H1 (cell line): Measurements from ENCODE around the gene CARD14. TPM values are rescaled to one million over a fixed set of nuclear protein-coding genes. Genes with fewer than 3 reads are reported as not detected.

Experiments
- CTCF ChIA-PET: fragments of 300-600 bp; sonication (Branson Sonifier 250); formaldehyde crosslinking; loops from one replicate; lab custom pipeline; 2021; ENCODE audit not compliant: partially characterized antibody; lab: Charles Lee
- POLR2A ChIA-PET: fragments of 300-600 bp; sonication (Branson Sonifier 250); formaldehyde crosslinking; loops from one replicate; lab custom pipeline; 2021; ENCODE audit warnings: inconsistent platforms; ENCODE audit not compliant: partially characterized antibody; lab: Charles Lee
- DNase-seq, 2 experiments: peaks; one replicate each; pipeline versions ENCODE4 v3.0.0 to v3.0.0-alpha.2; 2010 to 2022; ENCODE audit warnings: low spot score in 2 of 2, low read depth in 1 of 2, mixed read lengths in 1 of 2
- FAIRE-seq: peaks from 2 replicates; lab custom pipeline; 2011; peaks lifted over from hg19 to GRCh38; lab: Jason Lieb, UNC
- H2AFZ ChIP-seq: 2 replicates; pipeline ENCODE4 v1.8.1; 2012; ENCODE audit warnings: low read length, inconsistent platforms
- H2AK5ac ChIP-seq: 2 replicates; pipeline ENCODE4 v1.6.1; 2013; ENCODE audit warnings: low read depth, low read length
- H2BK120ac ChIP-seq: replicated peaks from 2 replicates; pipeline ENCODE3; 2013; ENCODE audit warnings: low read depth, low read length, inconsistent platforms
- H2BK12ac ChIP-seq: 2 replicates; pipeline ENCODE4 v1.6.1; 2013; ENCODE audit warnings: low read depth, low read length
- H2BK15ac ChIP-seq: 2 replicates; pipeline ENCODE4 v1.6.1; 2013; ENCODE audit warnings: low read length
- H2BK20ac ChIP-seq: 2 replicates; pipeline ENCODE4 v1.6.1; 2013; ENCODE audit warnings: low read length
- H2BK5ac ChIP-seq: 2 replicates; pipeline ENCODE4 v1.6.1; 2013; ENCODE audit warnings: low read depth, low read length
- H3K14ac ChIP-seq: 2 replicates; pipeline ENCODE4 v1.6.1; 2013; ENCODE audit warnings: inconsistent platforms; ENCODE audit not compliant: insufficient read length
- H3K18ac ChIP-seq: 2 replicates; pipeline ENCODE4 v1.6.1; 2013; ENCODE audit warnings: low read length; ENCODE audit errors: extremely low read depth
- H3K23ac ChIP-seq: 2 replicates; pipeline ENCODE4 v1.6.1; 2013; ENCODE audit warnings: inconsistent platforms; ENCODE audit not compliant: insufficient read length
- H3K23me2 ChIP-seq: 2 replicates; pipeline ENCODE4 v1.6.1; 2013; ENCODE audit warnings: low read depth, low read length
- H3K27ac ChIP-seq: 2 replicates; pipeline ENCODE4 v1.6.1; 2011; ENCODE audit warnings: low read depth, low read length, inconsistent platforms
- H3K27me3 ChIP-seq, 4 experiments: replicated peaks in 1 of 4; 1 replicate in 1 of 4; 2 replicates in 3 of 4; pipeline versions ENCODE4 v1.6.1 to v1.8.1; 2011 to 2013; ENCODE audit warnings: low read length in 3 of 4, mild to moderate bottlenecking in 3 of 4, inconsistent platforms in 2 of 4, mixed read lengths in 2 of 4, moderate library complexity in 1 of 4; ENCODE audit not compliant: control insufficient read depth in 3 of 4, insufficient read depth in 3 of 4; ENCODE audit errors: extremely low read depth in 1 of 4
- H3K36me3 ChIP-seq, 4 experiments: 2 replicates each; pipeline versions ENCODE4 v1.6.1 to v1.8.1; 2011 to 2013; ENCODE audit warnings: mild to moderate bottlenecking in 4 of 4, low read length in 3 of 4, moderate library complexity in 2 of 4, control low read depth in 1 of 4, inconsistent platforms in 1 of 4; ENCODE audit not compliant: insufficient read depth in 4 of 4, control insufficient read depth in 2 of 4
- H3K4ac ChIP-seq: replicated peaks from 2 replicates; pipeline ENCODE3; 2013; ENCODE audit warnings: low read length, low read depth, mixed read lengths, inconsistent platforms; ENCODE audit not compliant: insufficient read length
- H3K4me1 ChIP-seq, 4 experiments: replicated peaks in 1 of 4; 1 replicate in 1 of 4; 2 replicates in 3 of 4; pipeline versions ENCODE4 v1.6.1 to v1.8.1; 2011 to 2013; ENCODE audit warnings: low read length in 3 of 4, inconsistent platforms in 2 of 4, mixed read lengths in 1 of 4; ENCODE audit not compliant: insufficient read depth in 4 of 4, control insufficient read depth in 3 of 4
- H3K4me2 ChIP-seq, 2 experiments: 2 replicates each; pipeline versions ENCODE4 v1.6.1 to v1.8.1; 2011 to 2013; ENCODE audit warnings: low read depth in 2 of 2, low read length in 2 of 2, control low read depth in 1 of 2, inconsistent platforms in 1 of 2, mild to moderate bottlenecking in 1 of 2; ENCODE audit not compliant: insufficient read depth in 1 of 2
- H3K4me3 ChIP-seq, 4 experiments: fragments of 200-600, 300-600 bp in 1 of 4; sonication (generic), shearing (Covaris generic), sonication (Bioruptor Twin) in 1 of 4; 2 replicates each; pipeline versions ENCODE4 v1.5.1 to v1.8.1; 2011 to 2016; ENCODE audit warnings: low read length in 4 of 4, low read depth in 3 of 4, control low read depth in 2 of 4, inconsistent platforms in 2 of 4, mild to moderate bottlenecking in 2 of 4, mixed read lengths in 1 of 4, moderate library complexity in 1 of 4; ENCODE audit not compliant: insufficient read depth in 2 of 4; ENCODE audit errors: extremely low read depth in 1 of 4
- H3K56ac ChIP-seq: replicated peaks from 2 replicates; pipeline ENCODE3; 2013; ENCODE audit warnings: low read depth, mild to moderate bottlenecking, mixed read lengths, low read length, inconsistent platforms; ENCODE audit not compliant: insufficient read length
- H3K79me1 ChIP-seq: 2 replicates; pipeline ENCODE4 v1.6.1; 2013; ENCODE audit warnings: low read depth, low read length, control low read depth
- H3K79me2 ChIP-seq, 2 experiments: 2 replicates each; pipeline versions ENCODE4 v1.6.1 to v1.8.1; 2012 to 2013; ENCODE audit warnings: low read length in 2 of 2, mild to moderate bottlenecking in 2 of 2, inconsistent platforms in 1 of 2; ENCODE audit not compliant: insufficient read depth in 2 of 2, control insufficient read depth in 1 of 2
- H3K9ac ChIP-seq, 4 experiments: replicated peaks in 1 of 4; 1 replicate in 1 of 4; 2 replicates in 3 of 4; pipeline versions ENCODE4 v1.6.1 to v1.8.1; 2011 to 2013; ENCODE audit warnings: low read depth in 3 of 4, low read length in 3 of 4, control low read depth in 2 of 4, mild to moderate bottlenecking in 2 of 4, moderate library complexity in 2 of 4, inconsistent platforms in 1 of 4; ENCODE audit errors: extremely low read depth in 1 of 4
- H3K9me3 ChIP-seq, 2 experiments: 2 replicates each; pipeline versions ENCODE4 v1.6.1 to v1.8.1; 2012 to 2013; ENCODE audit warnings: mild to moderate bottlenecking in 2 of 2, moderate library complexity in 2 of 2, control low read depth in 1 of 2, inconsistent platforms in 1 of 2, low read depth in 1 of 2, low read length in 1 of 2, mixed read lengths in 1 of 2; ENCODE audit not compliant: insufficient read depth in 2 of 2
- H4K20me1 ChIP-seq, 2 experiments: replicated peaks in 1 of 2; 2 replicates each; pipeline versions ENCODE3 to v1.8.1; 2011 to 2013; ENCODE audit warnings: inconsistent platforms in 2 of 2, low read length in 2 of 2, mild to moderate bottlenecking in 1 of 2; ENCODE audit not compliant: insufficient read depth in 2 of 2, control insufficient read depth in 1 of 2
- H4K5ac ChIP-seq: 2 replicates; pipeline ENCODE4 v1.6.1; 2013; ENCODE audit warnings: low read length, low read depth, mixed read lengths, inconsistent platforms; ENCODE audit not compliant: insufficient read length
- H4K8ac ChIP-seq: 2 replicates; pipeline ENCODE4 v1.8.0; 2013; ENCODE audit warnings: mild to moderate bottlenecking, moderate library complexity, low read length, inconsistent platforms; ENCODE audit not compliant: insufficient read depth; ENCODE audit errors: extremely low read depth
- H4K91ac ChIP-seq: replicated peaks from 2 replicates; pipeline ENCODE3; 2013; ENCODE audit warnings: low read length, mixed read lengths, inconsistent platforms; ENCODE audit not compliant: insufficient read length
- CBX8 ChIP-seq: fragments of 300-800, 300-1000 bp; sonication (generic); IDR thresholded peaks from 2 replicates; pipeline ENCODE4 v1.7.1; 2016; ENCODE audit warnings: low read depth, low read length, borderline replicate concordance
- CHD2 ChIP-seq: IDR thresholded peaks from 2 replicates; pipeline ENCODE4 v1.6.1; 2012; ENCODE audit warnings: low read length, improper control_type of control experiment
- E2F6 ChIP-seq: IDR thresholded peaks from 2 replicates; pipeline ENCODE4 v1.6.1; 2012; ENCODE audit warnings: inconsistent platforms
- EP300 ChIP-seq, 2 experiments: IDR thresholded peaks; 1 replicate in 1 of 2; 2 replicates in 1 of 2; pipeline ENCODE4 v1.6.1; 2011 to 2012; ENCODE audit warnings: low read depth in 2 of 2, low read length in 2 of 2, mild to moderate bottlenecking in 2 of 2, borderline replicate concordance in 1 of 2, inconsistent platforms in 1 of 2, moderate library complexity in 1 of 2
- EZH2 ChIP-seq: fragments of 200-600 bp; sonication (generic); IDR thresholded peaks from 2 replicates; pipeline ENCODE4 v1.7.1; 2012; ENCODE audit warnings: low read depth, mild to moderate bottlenecking, moderate library complexity, low read length, inconsistent platforms; ENCODE audit not compliant: severe bottlenecking
- HDAC6 ChIP-seq: IDR thresholded peaks from one replicate; pipeline ENCODE4 v1.7.1; 2012; ENCODE audit warnings: low read depth, mild to moderate bottlenecking, inconsistent platforms, low read length, moderate library complexity
- JUND ChIP-seq: IDR thresholded peaks from 2 replicates; pipeline ENCODE4 v1.6.1; 2011; ENCODE audit warnings: mild to moderate bottlenecking, improper control_type of control experiment, low read length
- NANOG ChIP-seq: IDR thresholded peaks from 2 replicates; pipeline ENCODE4 v1.6.1; 2011; ENCODE audit warnings: low read length, low read depth, mild to moderate bottlenecking, inconsistent platforms; ENCODE audit not compliant: insufficient read depth, poor library complexity, severe bottlenecking
- RNF2 ChIP-seq: fragments of 200-900, 300-1000 bp; sonication (generic); IDR thresholded peaks from 2 replicates; pipeline ENCODE4 v1.7.1; 2016; ENCODE audit warnings: borderline replicate concordance, low read depth, mild to moderate bottlenecking, antibody characterized with exemption, low read length; ENCODE audit not compliant: poor library complexity, severe bottlenecking; ENCODE audit errors: missing control alignments
- SAP30 ChIP-seq: fragments of 300-600 bp; sonication (generic); IDR thresholded peaks from 2 replicates; pipeline ENCODE4 v1.7.1; 2012; ENCODE audit warnings: low read length, moderate library complexity, mild to moderate bottlenecking, inconsistent platforms; ENCODE audit not compliant: insufficient read depth, insufficient replicate concordance
- SP1 ChIP-seq: IDR thresholded peaks from 2 replicates; pipeline ENCODE4 v1.6.1; 2011; ENCODE audit warnings: low read depth, low read length
- WGBS, 2 experiments: shearing (Covaris generic) in 1 of 2; methylation state at CpG; one replicate each; pipeline versions ENCODE4 v1.1.6 to v1.1.7; 2013 to 2015; ENCODE audit warnings: low lambda C conversion rate in 2 of 2, mixed read lengths in 2 of 2, inconsistent platforms in 1 of 2, low coverage in 1 of 2, missing lambda C conversion rate in 1 of 2; ENCODE audit not compliant: insufficient replicate concordance in 2 of 2, insufficient coverage in 1 of 2, insufficient read length in 1 of 2; ENCODE audit errors: extremely low coverage in 1 of 2, missing lambda C conversion rate in 1 of 2; 5-methylcytosine and 5-hydroxymethylcytosine counted together
- polyA plus RNA-seq, 7 experiments: library from polyadenylated mRNA; depleted of rRNA in 3 of 7; stranded (reverse) in 5 of 7; unstranded in 2 of 7; fragments of >200 nt in 5 of 7; fragments of 200-250 nt in 2 of 7; gene quantifications; 1 replicate in 5 of 7; 2 replicates in 1 of 7; 4 replicates in 1 of 7; pipeline versions ENCODE4 v1.2.1 to v1.2.3, GENCODE V29; 2011 to 2013; ENCODE audit warnings: missing spikeins in 2 of 7, mixed read lengths in 2 of 7
- total RNA-seq: library from RNA; stranded (reverse); fragmentation: NEBNext Ultra II Directional; extraction: Animal tissue kit (Norgen Biotek cat#: 25700); gene quantifications from 2 replicates; pipeline ENCODE4 v1.2.1, GENCODE V29; 2021

Gene CARD14
- total and polyA plus RNA-seq, 2 of the 8 experiments (the other 6 are each of a cell fraction or from before 2014, with no cell fraction given) = 0.08 TPM; not detected in 1

- POLR2A ChIA-PET = interaction anchor here (1.1 kb wide), 1 partner anchor 9 kb away, joined by 3 read pairs; no protein-coding TSS in a partner anchor
- no peak for FAIRE-seq
- no peak overlapping the region for H3K14ac ChIP-seq
Observed at GRCh38 chr17:80212962-80213642, 43.3 kb downstream of the CARD14 start.

More at GRCh38 chr17:80212962-80213642, 43.3 kb downstream of the CARD14 start:
- no peak overlapping the region for H2BK120ac ChIP-seq
- H4K8ac ChIP-seq = no peak overlapping the region
- no peak overlapping the region for H3K56ac ChIP-seq
- no peak overlapping the region for H4K91ac ChIP-seq
- no peaks in the 10 kb centered on the region for H3K23me2 ChIP-seq
- H3K9me3 ChIP-seq = no peaks in the 10 kb centered on the region
- 91% methylated on average over 12 of the region's 19 CpGs; no CpG with 5 or more reads in 1 of the 2 experiments for WGBS, 2 experiments
- no peak overlapping the region for H3K9ac ChIP-seq
- H2BK20ac ChIP-seq = no peak overlapping the region
- H4K20me1 ChIP-seq = peaks cover 0 to 12% of the 10 kb centered on the region in 2 experiments
- no peak overlapping the region for H2BK15ac ChIP-seq
- H3K4me3 ChIP-seq = no peak overlapping the region
- H2BK5ac ChIP-seq = no peak overlapping the region
- H3K23ac ChIP-seq = no peak overlapping the region
- no peak overlapping the region for H3K27ac ChIP-seq
- no peak overlapping the region for H3K4me2 ChIP-seq
- H3K79me2 ChIP-seq = no peaks in the 10 kb centered on the region
- H3K4me1 ChIP-seq = no peaks in the 10 kb centered on the region
- no peak overlapping the region for H4K5ac ChIP-seq
- peaks cover 6% of the 10 kb centered on the region; the same call in 1 of the 2 replicates for H3K79me1 ChIP-seq
- no peak overlapping the region for H2BK12ac ChIP-seq
- TF ChIP-seq CHD2 = no peak
- no peak for TF ChIP-seq NANOG
- TF ChIP-seq HDAC6 = no peak
- TF ChIP-seq SAP30 = no peak
- TF ChIP-seq SP1 = no peak
- TF ChIP-seq RNF2 = no peak
- no peak for TF ChIP-seq EP300 (IDR thresholded peaks at IDR 0.05; ENCODE audit: borderline replicate concordance in 1 of 2, low read depth in 2 of 2, low read length in 2 of 2)
- no peak for TF ChIP-seq EZH2
- no peak for TF ChIP-seq E2F6
- no peak for TF ChIP-seq JUND
- no peak for TF ChIP-seq CBX8
- no peak overlapping the region for H2AFZ ChIP-seq
- H3K18ac ChIP-seq = no peak overlapping the region
- CTCF ChIA-PET = interaction anchor here (0.9 to 1.2 kb wide), 2 partner anchors 17 to 39 kb away, joined by 3 to 8 read pairs; no protein-coding TSS in a partner anchor
- H3K27me3 ChIP-seq = no peaks in the 10 kb centered on the region
- peaks cover 4 to 18% (median 12%) of the 10 kb centered on the region in 4 experiments; a peak in 5 of 8 replicates for H3K36me3 ChIP-seq
- DNase-seq = no peak
- H3K4ac ChIP-seq = no peak overlapping the region
- H2AK5ac ChIP-seq = no peak overlapping the region
